RPMI7951 (cell line): Measurements from ENCODE around the gene NPC1L1. TPM values are rescaled to one million over a fixed set of nuclear protein-coding genes. Genes with fewer than 3 reads are reported as not detected.

ENCODE experiments used
- DNase-seq: peaks from one replicate; pipeline ENCODE4 v3.0.0-alpha.2; 2012; ENCODE audit warnings: low read depth
- total RNA-seq: library from RNA; depleted of rRNA; stranded (reverse); fragments of >200 nt; shearing (Covaris generic); gene quantifications from 2 replicates; pipeline ENCODE4 v1.2.3, GENCODE V29; 2014; rRNA removed

NPC1L1 gene
- total RNA-seq, 1 experiment from 2014 or later = not detected

GRCh38 chr7:44476313-44476712 is 64.8 kb downstream of the NPC1L1 start:
- DNase-seq = no peak

- no peak for DNase-seq
Observed at GRCh38 chr7:44473295-44473694, 67.8 kb downstream of the NPC1L1 start.

DNA sequence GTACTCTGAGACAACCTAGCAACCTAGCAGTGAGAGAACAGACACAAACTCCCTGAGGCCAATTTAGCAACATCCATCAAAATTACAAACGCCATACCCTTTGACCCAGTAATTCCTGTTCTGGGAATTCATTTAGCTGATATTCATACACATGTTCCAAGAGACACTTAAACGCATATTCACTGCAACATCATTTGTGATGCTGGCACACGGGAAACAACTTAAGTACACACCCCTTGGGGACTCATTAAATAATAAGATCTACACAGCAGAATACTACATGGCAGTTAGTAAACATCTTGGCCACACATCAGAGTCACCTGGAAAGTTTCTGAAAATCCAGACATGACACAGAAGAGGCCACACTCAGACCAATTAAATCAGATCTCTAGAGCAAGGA is 68.3 kb downstream of the NPC1L1 start:
- no peak for DNase-seq

- DNase-seq = peak; percentile 33
Observed at GRCh38 chr7:44471850-44472249, 69.3 kb downstream of the NPC1L1 start.

DNA sequence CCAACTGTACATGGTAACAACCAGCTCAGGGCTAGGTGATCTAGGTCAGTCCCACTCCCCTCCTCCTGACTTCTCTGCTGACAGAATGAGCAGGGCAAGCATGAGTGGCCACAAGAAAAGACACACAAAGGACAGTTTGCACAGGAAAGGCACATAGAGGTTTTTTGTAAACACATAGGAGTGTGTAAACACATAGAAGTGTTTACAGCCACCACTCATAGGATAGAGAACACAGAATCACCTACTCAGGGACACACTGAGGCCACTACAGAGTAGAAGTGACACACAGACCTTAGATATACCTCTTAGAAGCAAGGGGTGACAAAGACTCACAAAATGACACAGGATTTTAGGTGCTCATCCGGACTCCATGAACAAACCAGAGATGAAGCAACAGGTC is 69.7 kb downstream of the NPC1L1 start:
- no peak for DNase-seq

DNA sequence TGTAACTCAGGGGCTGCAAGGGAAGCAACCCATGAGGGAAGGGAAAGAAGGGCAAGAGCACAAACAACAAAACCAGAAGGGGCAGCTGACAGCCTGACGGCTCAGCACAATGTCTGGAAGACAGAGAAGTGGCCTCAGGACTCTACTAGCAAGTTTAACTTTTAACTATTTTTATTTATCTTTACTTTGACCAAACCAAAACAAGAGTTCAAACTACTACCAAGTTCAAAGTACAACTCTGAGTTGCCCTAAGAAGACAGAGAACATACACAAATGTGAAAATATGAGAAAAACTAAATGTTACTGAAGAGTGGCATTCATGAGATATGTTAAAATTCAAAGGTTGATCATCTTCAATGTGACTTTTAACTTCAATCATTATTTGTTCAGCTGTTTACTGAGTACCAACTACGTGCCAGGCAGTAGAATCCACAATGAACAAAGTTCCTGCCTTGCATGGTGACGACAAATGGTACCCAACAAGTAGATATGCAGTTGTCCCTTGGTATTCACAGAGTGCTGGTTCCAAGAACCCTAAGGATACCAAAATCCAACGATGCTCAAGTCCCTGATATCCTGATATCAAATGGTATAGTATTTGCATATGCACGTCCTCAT is 70.4 kb downstream of the NPC1L1 start:
- no peak for DNase-seq

DNA sequence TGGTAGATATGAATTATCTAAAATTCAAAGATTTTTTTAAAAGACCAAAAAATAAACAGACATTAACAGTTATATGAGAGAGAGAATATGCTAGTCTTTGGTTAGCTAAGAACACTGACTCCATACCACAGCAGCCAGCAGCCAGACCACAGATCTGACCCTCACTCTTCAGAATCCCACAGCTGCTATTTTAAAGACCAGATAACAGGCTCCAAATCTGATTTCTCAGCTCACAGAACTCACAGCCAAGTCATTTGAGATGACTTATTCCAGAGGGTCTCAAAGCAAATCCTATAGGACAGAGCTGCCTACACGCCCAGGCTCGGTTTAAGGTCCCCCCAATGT is 71.0 kb downstream of the NPC1L1 start:
- DNase-seq = no peak

- DNase-seq = no peak
Observed at GRCh38 chr7:44469461-44470134, 71.5 kb downstream of the NPC1L1 start.

DNA sequence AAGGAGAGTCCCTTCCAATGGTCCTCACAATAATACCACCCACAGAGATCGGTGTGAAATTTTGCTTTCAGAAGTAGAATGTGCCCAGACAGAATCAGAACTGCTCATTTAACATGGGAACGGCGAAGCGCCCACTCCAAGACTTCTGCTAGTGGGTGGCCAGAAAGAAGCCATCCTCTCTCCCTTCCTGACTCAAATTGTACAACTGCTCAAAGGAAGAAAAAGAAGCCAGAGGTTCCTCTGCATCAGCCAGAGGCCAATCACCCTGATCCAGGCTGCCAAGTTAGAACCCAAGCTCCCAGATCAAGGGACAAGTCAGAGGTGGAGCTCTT is 73.9 kb downstream of the NPC1L1 start:
- DNase-seq = no peak

DNA sequence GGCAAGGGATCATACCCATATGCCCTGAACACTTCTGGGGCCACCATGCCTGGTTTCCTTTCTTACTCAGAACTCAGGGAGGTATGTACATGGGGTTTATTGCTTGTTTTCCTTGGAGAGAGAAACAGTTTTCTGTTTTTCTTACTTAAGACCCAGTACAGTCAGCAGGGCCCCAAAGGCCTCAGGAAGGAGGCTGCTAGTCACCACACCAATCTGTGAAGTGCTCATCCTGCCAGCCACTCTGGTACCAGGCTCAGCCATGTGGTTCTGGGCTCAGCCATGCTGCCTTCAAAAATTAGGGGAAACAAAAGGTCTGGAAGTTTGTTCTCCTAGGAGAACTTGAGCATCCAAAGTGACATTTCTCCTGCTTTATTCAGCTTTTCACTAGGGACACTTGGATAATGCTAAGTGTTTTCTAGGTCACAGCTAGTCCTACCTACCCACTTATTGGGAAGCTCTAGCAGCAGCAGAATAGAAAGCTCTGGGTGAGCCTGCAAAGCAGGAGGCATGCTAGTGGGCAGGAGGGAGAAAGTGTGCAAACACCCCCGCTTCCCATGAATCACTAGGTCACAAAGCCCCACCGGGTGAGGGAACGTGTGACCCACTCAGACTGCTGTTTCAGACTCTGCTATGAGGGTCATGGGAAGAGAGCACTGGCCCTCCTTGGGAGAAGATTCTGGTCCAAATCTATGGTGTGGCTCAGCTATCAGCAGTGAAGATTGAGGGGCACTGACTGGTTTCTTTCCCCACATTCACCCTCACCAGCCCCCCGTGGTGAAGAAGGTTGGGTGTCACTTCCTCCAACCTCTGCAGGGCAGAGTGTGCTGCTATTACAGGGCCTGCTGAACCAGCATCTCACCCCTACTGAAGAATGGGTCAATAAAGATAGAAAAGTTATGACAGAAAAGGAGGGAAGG is 74.6 kb downstream of the NPC1L1 start:
- no peak for DNase-seq

DNA sequence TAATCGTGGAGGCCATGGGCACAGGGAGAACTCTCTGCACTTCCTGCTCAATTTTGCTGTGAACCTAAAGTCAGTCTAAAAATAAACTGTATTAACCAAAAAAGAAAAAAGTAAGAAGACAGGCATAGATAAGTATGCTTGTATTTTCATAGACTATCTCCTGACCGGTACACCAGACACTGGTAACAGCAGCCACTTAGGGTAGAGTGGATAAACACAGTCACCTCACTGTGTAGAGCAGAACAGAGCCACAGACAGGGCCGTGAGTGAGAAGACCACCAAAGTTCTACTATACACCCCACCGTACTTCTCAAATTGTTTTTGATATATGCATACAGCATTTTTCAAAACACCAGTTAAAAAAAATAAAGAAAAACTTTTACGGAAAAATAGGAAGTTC is 75.6 kb downstream of the NPC1L1 start:
- no peak for DNase-seq

GRCh38 chr7:44463169-44463808 is 77.8 kb downstream of the NPC1L1 start:
- DNase-seq = peak; percentile 23

Other genes starting within 250 kb of the NPC1L1 start
- 10.9 and 19.6 TPM in 2 replicates for gene CAMK2B, start 215.7 kb downstream of the NPC1L1 start, total RNA-seq
- gene NUDCD3, start 50.7 kb downstream of the NPC1L1 start, total RNA-seq = 47.0 and 81.1 TPM in 2 replicates
- 120 and 127 TPM in 2 replicates for gene DDX56, start 32.6 kb upstream of the NPC1L1 start, total RNA-seq
- gene TMED4, start 40.9 kb upstream of the NPC1L1 start, total RNA-seq = 232 and 263 TPM in 2 replicates
- gene OGDH, start 65.3 kb upstream of the NPC1L1 start, total RNA-seq = 43.0 and 47.9 TPM in 2 replicates
- gene ZMIZ2, start 207.5 kb upstream of the NPC1L1 start, total RNA-seq = 6.6 and 7.9 TPM in 2 replicates